ENCODE data around the gene VPS13D.
"Not testable (repeated sequence)": the region's sequence is repeated elsewhere in the genome, so short reads cannot be mapped to it uniquely, and the experiment has no call there.

Gene VPS13D

GRCh38 chr1:12436817-12437599, 207.2 kb downstream of the VPS13D start:
- peak; percentile 55 for DNase-seq

GRCh38 chr1:12437629-12438028, 207.8 kb downstream of the VPS13D start:
- DNase-seq, result no peak

GRCh38 chr1:12438349-12438924, 208.6 kb downstream of the VPS13D start:
- peak; percentile 60 for DNase-seq

- no peak for DNase-seq
These were observed 209.2 kb downstream of the VPS13D start for GRCh38 chr1:12439073-12439472.

GRCh38 chr1:12441414-12442105, 211.7 kb downstream of the VPS13D start:
- no peak for DNase-seq

- no peak for DNase-seq
These were observed 212.4 kb downstream of the VPS13D start for GRCh38 chr1:12442217-12442616.

GRCh38 chr1:12443151-12443550, 213.3 kb downstream of the VPS13D start:
- DNase-seq, result no peak

GRCh38 chr1:12444329-12444841, 214.6 kb downstream of the VPS13D start:
- no peak for DNase-seq

- DNase-seq, result no peak
These were observed 215.4 kb downstream of the VPS13D start for GRCh38 chr1:12445257-12445656.

- DNase-seq, result no peak
These were observed 216.8 kb downstream of the VPS13D start for GRCh38 chr1:12446593-12446992.

- no peak for DNase-seq
These were observed 217.5 kb downstream of the VPS13D start for GRCh38 chr1:12447307-12447706.

GRCh38 chr1:12447849-12448312, 218.1 kb downstream of the VPS13D start:
- DNase-seq, result no peak

GRCh38 chr1:12448746-12449177, 218.9 kb downstream of the VPS13D start:
- DNase-seq, result no peak

- no peak for DNase-seq
These were observed 220.4 kb downstream of the VPS13D start for GRCh38 chr1:12450090-12450755.

- no peak for DNase-seq
These were observed 221.1 kb downstream of the VPS13D start for GRCh38 chr1:12450756-12451559.

- DNase-seq, result no peak
These were observed 221.7 kb downstream of the VPS13D start for GRCh38 chr1:12451560-12451900.

GRCh38 chr1:12452262-12452661, 222.4 kb downstream of the VPS13D start:
- no peak for DNase-seq

- no peak for DNase-seq
These were observed 223.8 kb downstream of the VPS13D start for GRCh38 chr1:12453400-12454343.

GRCh38 chr1:12454406-12455391, 224.9 kb downstream of the VPS13D start:
- DNase-seq, result no peak

GRCh38 chr1:12456081-12456480, 226.3 kb downstream of the VPS13D start:
- DNase-seq, result not testable (repeated sequence)

Measured in NK-92 treated with Interleukin-12 subunit alpha and Interleukin-12 subunit beta, amount 100 ng/mL, for 24 hours (cell line).